ENCODE data around the gene CFDP1.
"Not testable (repeated sequence)": the region's sequence is repeated elsewhere in the genome, so short reads cannot be mapped to it uniquely, and the experiment has no call there.

CFDP1 gene

DNA sequence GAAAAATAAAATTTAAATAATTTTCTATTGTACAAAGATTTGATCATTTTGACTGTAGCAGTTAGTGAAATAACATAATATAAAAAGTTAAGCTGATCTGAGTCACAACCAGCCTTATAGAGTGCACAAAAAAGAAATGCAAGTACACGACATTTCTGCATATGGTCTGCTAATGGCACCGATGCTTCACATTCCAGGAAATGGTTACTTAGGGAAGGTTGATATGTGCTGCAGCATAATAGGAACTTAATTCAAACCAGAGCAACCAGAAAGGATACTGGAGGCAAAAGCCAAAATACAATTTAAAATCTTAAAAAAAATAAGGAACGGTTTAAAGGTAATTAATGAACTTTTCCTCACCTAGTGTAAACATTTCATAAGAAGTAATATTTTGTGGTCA is 10.0 kb upstream of the CFDP1 start:
- no peak overlapping the region for H3K4me3 ChIP-seq (ENCODE audit: low read length, poor library complexity, severe bottlenecking)
- no peaks in the 10 kb centered on the region for H3K79me2 ChIP-seq (ENCODE audit: insufficient read depth, low read length)
- peaks cover 20% of the 10 kb centered on the region; the same call in 1 of the 2 replicates for H3K36me3 ChIP-seq (ENCODE audit: insufficient read depth, low read length)
- TF ChIP-seq, protein P1, sequence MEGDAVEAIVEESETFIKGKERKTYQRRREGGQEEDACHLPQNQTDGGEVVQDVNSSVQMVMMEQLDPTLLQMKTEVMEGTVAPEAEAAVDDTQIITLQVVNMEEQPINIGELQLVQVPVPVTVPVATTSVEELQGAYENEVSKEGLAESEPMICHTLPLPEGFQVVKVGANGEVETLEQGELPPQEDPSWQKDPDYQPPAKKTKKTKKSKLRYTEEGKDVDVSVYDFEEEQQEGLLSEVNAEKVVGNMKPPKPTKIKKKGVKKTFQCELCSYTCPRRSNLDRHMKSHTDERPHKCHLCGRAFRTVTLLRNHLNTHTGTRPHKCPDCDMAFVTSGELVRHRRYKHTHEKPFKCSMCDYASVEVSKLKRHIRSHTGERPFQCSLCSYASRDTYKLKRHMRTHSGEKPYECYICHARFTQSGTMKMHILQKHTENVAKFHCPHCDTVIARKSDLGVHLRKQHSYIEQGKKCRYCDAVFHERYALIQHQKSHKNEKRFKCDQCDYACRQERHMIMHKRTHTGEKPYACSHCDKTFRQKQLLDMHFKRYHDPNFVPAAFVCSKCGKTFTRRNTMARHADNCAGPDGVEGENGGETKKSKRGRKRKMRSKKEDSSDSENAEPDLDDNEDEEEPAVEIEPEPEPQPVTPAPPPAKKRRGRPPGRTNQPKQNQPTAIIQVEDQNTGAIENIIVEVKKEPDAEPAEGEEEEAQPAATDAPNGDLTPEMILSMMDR (conservative IDR thresholded peaks at IDR 0.05; ENCODE audit: low read length) = no peak
- no peak for TF ChIP-seq EZH2phosphoT487 (IDR thresholded peaks at IDR 0.05; ENCODE audit: borderline replicate concordance)
- H4K20me1 ChIP-seq (ENCODE audit: insufficient read depth, low read length, poor library complexity, severe bottlenecking) = no peaks in the 10 kb centered on the region
- no peaks in the 10 kb centered on the region for H3K4me1 ChIP-seq (ENCODE audit: insufficient read depth, low read length, poor library complexity, severe bottlenecking)
- no peaks in the 10 kb centered on the region for H3K9me3 ChIP-seq (ENCODE audit: insufficient read depth, low read depth, low read length)
- H3F3A ChIP-seq (ENCODE audit: low read depth) = peaks cover 5% of the 10 kb centered on the region; the same call in 1 of the 2 replicates
- no peak overlapping the region for H2AFZ ChIP-seq (ENCODE audit: low read length)
- no peaks in the 10 kb centered on the region for H3K27me3 ChIP-seq (ENCODE audit: insufficient read depth, low read length, poor library complexity, severe bottlenecking)
- H3K9ac ChIP-seq (ENCODE audit: low read depth, low read length, poor library complexity, severe bottlenecking) = no peak overlapping the region
- H3K9me2 ChIP-seq (replicated peaks; ENCODE audit: low read depth, low read length) = no peaks in the 10 kb centered on the region
- no peak overlapping the region for H3K4me2 ChIP-seq (ENCODE audit: low read depth, low read length, poor library complexity, severe bottlenecking)

DNA sequence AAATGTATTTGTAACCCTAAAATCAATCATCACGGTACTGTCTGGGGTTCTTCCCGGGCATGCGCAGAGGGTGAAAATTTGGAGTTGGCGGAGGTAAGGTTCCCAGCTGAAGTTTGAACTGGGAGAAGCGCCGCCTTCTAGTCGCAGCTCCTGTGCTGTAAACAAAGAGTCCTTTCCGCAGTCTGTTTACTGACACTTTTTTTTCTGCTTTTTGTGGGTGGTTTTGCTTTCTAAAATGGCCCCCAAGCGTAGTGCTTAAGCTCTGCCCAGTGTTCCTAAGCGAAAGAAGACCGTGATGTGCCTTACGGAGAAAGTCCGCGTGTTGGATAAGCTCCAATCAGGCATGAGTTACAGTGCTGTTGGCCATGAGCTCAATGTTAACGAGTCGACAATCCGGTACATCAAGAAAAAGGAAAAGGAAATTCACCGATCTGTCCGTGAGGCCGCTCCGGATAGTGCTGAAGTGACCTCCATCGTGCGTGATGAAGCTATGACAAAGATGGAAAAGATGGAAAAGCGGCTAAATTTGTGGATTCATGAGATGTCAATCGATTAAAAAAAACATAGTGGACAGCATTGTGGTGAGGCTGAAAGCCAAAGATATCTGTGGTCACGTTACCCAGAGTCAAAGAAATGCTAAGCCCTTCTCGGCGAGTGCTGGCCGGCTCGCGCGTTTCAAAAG is 570 bp upstream of the CFDP1 start:
- peak overlapping the region; percentile 98 for H2AFZ ChIP-seq (ENCODE audit: low read length)
- no peak for TF ChIP-seq EZH2phosphoT487 (IDR thresholded peaks at IDR 0.05; ENCODE audit: borderline replicate concordance)
- TF ChIP-seq, protein P1 (conservative IDR thresholded peaks at IDR 0.05; ENCODE audit: low read length) = no peak
- peaks cover 8% of the 10 kb centered on the region for H3K4me1 ChIP-seq (ENCODE audit: insufficient read depth, low read length, poor library complexity, severe bottlenecking)
- no peaks in the 10 kb centered on the region for H3K36me3 ChIP-seq (ENCODE audit: insufficient read depth, low read length)
- no peaks in the 10 kb centered on the region for H3K9me2 ChIP-seq (replicated peaks; ENCODE audit: low read depth, low read length)
- H3K27me3 ChIP-seq (ENCODE audit: insufficient read depth, low read length, poor library complexity, severe bottlenecking) = no peaks in the 10 kb centered on the region
- H3K79me2 ChIP-seq (ENCODE audit: insufficient read depth, low read length) = peaks cover 22% of the 10 kb centered on the region
- no peaks in the 10 kb centered on the region for H3K9me3 ChIP-seq (ENCODE audit: insufficient read depth, low read depth, low read length)
- H3K4me2 ChIP-seq (ENCODE audit: low read depth, low read length, poor library complexity, severe bottlenecking) = peak overlapping the region; percentile 74
- no peaks in the 10 kb centered on the region for H3F3A ChIP-seq (ENCODE audit: low read depth)
- H3K4me3 ChIP-seq (ENCODE audit: low read length, poor library complexity, severe bottlenecking) = peak overlapping the region; percentile 81
- peaks cover 6% of the 10 kb centered on the region for H4K20me1 ChIP-seq (ENCODE audit: insufficient read depth, low read length, poor library complexity, severe bottlenecking)
- peak overlapping the region; percentile 81 for H3K9ac ChIP-seq (ENCODE audit: low read depth, low read length, poor library complexity, severe bottlenecking)

DNA sequence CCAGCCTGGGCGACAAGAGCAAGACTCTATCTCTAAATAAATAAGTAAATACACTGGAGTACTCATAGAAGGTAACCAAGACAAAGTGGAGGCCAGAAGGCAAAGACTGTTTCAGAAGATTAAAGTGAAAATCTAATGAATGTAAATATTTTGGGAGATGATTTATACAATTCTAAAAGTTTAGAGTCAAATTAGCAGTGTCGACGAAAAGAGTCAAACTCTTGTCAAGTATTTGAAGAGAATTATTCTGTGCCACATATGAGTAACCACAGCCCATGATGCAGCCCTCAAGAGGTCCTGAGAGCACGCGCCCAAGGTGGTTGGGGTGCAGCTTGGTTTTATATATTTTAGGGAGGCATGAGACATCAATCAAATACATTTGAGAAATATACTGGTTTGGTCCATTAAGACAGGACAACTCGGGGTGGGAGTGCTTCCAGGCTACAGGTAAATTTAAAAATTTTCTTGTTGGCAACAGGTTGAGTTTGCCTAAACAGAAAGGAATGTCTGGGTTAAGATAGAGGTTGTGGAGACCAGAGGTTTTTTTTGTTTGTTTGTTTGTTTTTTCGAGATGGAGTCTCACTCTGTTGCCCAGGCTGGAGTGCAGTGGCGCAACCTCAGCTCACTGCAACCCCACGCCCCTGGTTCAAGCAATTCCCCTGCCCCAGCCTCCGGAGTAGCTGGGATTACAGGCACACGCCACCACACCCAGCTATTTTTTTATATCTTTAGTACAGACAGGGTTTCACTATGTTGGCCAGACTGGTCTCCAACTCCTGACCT is 3.5 kb downstream of the CFDP1 start:
- Histone ChIP-seq H3K4me2 (ENCODE audit: low read depth, low read length, poor library complexity, severe bottlenecking) (peak overlapping the region; percentile 99), H3K4me3 (ENCODE audit: low read length, poor library complexity, severe bottlenecking) (no peak overlapping the region), H2AFZ (ENCODE audit: low read length) (no peak overlapping the region), H3K36me3 (ENCODE audit: insufficient read depth, low read length) (no peaks in the 10 kb centered on the region), H3K79me2 (ENCODE audit: insufficient read depth, low read length) (peaks cover 24% of the 10 kb centered on the region), H3K9me3 (ENCODE audit: insufficient read depth, low read depth, low read length) (no peaks in the 10 kb centered on the region), H3K9ac (ENCODE audit: low read depth, low read length, poor library complexity, severe bottlenecking) (no peak overlapping the region), H3K27me3 (ENCODE audit: insufficient read depth, low read length, poor library complexity, severe bottlenecking) (no peaks in the 10 kb centered on the region), H3F3A (ENCODE audit: low read depth) (no peaks in the 10 kb centered on the region), H3K4me1 (ENCODE audit: insufficient read depth, low read length, poor library complexity, severe bottlenecking) (peaks cover 12% of the 10 kb centered on the region), H3K9me2 (replicated peaks; ENCODE audit: low read depth, low read length) (no peaks in the 10 kb centered on the region), H4K20me1 (ENCODE audit: insufficient read depth, low read length, poor library complexity, severe bottlenecking) (peaks cover 6% of the 10 kb centered on the region)
- no peak for TF ChIP-seq EZH2phosphoT487 (IDR thresholded peaks at IDR 0.05; ENCODE audit: borderline replicate concordance)
- TF ChIP-seq, protein P1 (conservative IDR thresholded peaks at IDR 0.05; ENCODE audit: low read length) = no peak

DNA sequence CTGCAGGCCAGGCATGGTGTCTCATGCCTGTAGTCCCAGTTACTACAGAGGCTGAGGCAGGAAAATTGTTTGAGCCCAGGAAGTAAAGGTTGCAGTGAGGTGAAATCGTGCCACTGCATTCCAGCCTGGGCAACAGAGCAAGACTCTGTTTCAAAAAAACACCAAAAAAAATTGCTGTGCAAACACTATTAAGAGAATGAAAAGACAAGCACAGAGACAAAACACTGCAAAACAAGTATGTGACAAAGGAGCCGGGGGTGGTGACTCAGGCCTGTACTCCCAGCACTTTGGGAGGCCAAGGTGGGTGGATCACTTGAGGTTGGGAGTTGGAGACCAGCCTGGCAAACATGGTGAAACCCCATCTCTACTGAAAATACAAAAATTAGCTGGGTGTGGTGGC is 6.8 kb downstream of the CFDP1 start:
- not testable (repeated sequence) for H3K36me3 ChIP-seq (ENCODE audit: insufficient read depth, low read length); H3K9ac ChIP-seq (ENCODE audit: low read depth, low read length, poor library complexity, severe bottlenecking); H3K4me2 ChIP-seq (ENCODE audit: low read depth, low read length, poor library complexity, severe bottlenecking); H3K9me3 ChIP-seq (ENCODE audit: insufficient read depth, low read depth, low read length); H4K20me1 ChIP-seq (ENCODE audit: insufficient read depth, low read length, poor library complexity, severe bottlenecking); H3K9me2 ChIP-seq (replicated peaks; ENCODE audit: low read depth, low read length); H3K27me3 ChIP-seq (ENCODE audit: insufficient read depth, low read length, poor library complexity, severe bottlenecking); H3F3A ChIP-seq (ENCODE audit: low read depth); H2AFZ ChIP-seq (ENCODE audit: low read length); H3K4me3 ChIP-seq (ENCODE audit: low read length, poor library complexity, severe bottlenecking)
- H3K79me2 ChIP-seq (ENCODE audit: insufficient read depth, low read length) = peaks cover 29% of the 10 kb centered on the region; the same call in 1 of the 2 replicates
- peaks cover 11% of the 10 kb centered on the region for H3K4me1 ChIP-seq (ENCODE audit: insufficient read depth, low read length, poor library complexity, severe bottlenecking)

DNA sequence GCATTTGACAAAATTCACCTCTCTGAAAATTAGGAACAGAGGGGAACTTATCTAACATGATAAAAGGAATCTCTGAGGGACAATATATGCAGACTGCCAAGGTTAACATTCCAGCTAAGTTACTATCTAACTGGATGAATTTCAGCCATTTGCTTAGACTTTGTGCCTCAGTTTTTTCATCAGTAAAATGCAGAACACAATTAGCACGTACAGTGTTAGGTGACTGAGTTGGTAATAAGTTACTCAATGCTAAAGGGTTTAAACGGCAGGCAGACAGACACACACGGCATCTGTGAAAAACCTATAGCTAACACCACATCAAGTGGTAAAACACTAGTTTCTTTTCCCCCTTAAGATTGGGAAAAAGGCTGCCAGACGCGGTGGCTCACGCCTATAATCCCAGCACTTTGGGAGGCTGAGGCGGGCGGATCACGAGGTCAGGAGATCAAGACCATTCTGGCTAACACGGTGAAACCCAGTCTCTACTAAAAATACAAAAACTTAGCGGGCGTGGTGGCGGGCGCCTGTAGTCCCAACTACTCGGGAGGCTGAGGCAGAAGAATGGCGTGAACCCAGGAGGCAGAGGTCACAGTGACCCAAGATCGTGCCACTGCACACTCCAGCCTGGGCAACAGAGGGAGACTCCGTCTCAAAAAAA is 9.1 kb downstream of the CFDP1 start:
- H3K79me2 ChIP-seq (ENCODE audit: insufficient read depth, low read length) = peaks cover 41% of the 10 kb centered on the region

More for the DNA sequence above, 9.1 kb downstream of the CFDP1 start:
- not testable (repeated sequence) for H4K20me1 ChIP-seq (ENCODE audit: insufficient read depth, low read length, poor library complexity, severe bottlenecking); H3K9ac ChIP-seq (ENCODE audit: low read depth, low read length, poor library complexity, severe bottlenecking); H3K36me3 ChIP-seq (ENCODE audit: insufficient read depth, low read length); H3K4me2 ChIP-seq (ENCODE audit: low read depth, low read length, poor library complexity, severe bottlenecking); H3K4me3 ChIP-seq (ENCODE audit: low read length, poor library complexity, severe bottlenecking); H3F3A ChIP-seq (ENCODE audit: low read depth); H3K27me3 ChIP-seq (ENCODE audit: insufficient read depth, low read length, poor library complexity, severe bottlenecking); H3K9me2 ChIP-seq (replicated peaks; ENCODE audit: low read depth, low read length); H3K9me3 ChIP-seq (ENCODE audit: insufficient read depth, low read depth, low read length); H2AFZ ChIP-seq (ENCODE audit: low read length)
- peaks cover 17% of the 10 kb centered on the region for H3K4me1 ChIP-seq (ENCODE audit: insufficient read depth, low read length, poor library complexity, severe bottlenecking)

All from Loucy (cell line).